Measurements from ENCODE around the gene EPS8L2.

The EPS8L2 gene

GRCh38 chr11:678297-678696, 27.7 kb upstream of the EPS8L2 start:
- DNase-seq (ENCODE audit: extremely low read depth, low read depth), result no peak
- no peak overlapping the region for H3K4me3 ChIP-seq (replicated peaks; ENCODE audit: low read depth, low read length)
- no peak for TF ChIP-seq CTCF (IDR thresholded peaks at IDR 0.05; ENCODE audit: low read depth, low read length, missing control alignments)

- TF ChIP-seq CTCF (IDR thresholded peaks at IDR 0.05; ENCODE audit: low read depth, low read length, missing control alignments), result no peak
- no peak overlapping the region for H3K4me3 ChIP-seq (replicated peaks; ENCODE audit: low read depth, low read length)
- DNase-seq (ENCODE audit: extremely low read depth, low read depth), result no peak
These were observed 26.5 kb upstream of the EPS8L2 start for GRCh38 chr11:679271-680207.

- no peak overlapping the region for H3K4me3 ChIP-seq (replicated peaks; ENCODE audit: low read depth, low read length)
- no peak for DNase-seq (ENCODE audit: extremely low read depth, low read depth)
- TF ChIP-seq CTCF (IDR thresholded peaks at IDR 0.05; ENCODE audit: low read depth, low read length, missing control alignments), result no peak
These were observed 25.6 kb upstream of the EPS8L2 start for GRCh38 chr11:680476-680875.

GRCh38 chr11:680970-681369, 25.1 kb upstream of the EPS8L2 start:
- no peak for TF ChIP-seq CTCF (IDR thresholded peaks at IDR 0.05; ENCODE audit: low read depth, low read length, missing control alignments)
- no peak for DNase-seq (ENCODE audit: extremely low read depth, low read depth)
- H3K4me3 ChIP-seq (replicated peaks; ENCODE audit: low read depth, low read length), result no peak overlapping the region

GRCh38 chr11:686451-687243, 19.4 kb upstream of the EPS8L2 start:
- H3K4me3 ChIP-seq (replicated peaks; ENCODE audit: low read depth, low read length), result no peak overlapping the region
- DNase-seq (ENCODE audit: extremely low read depth, low read depth), result no peak
- TF ChIP-seq CTCF (IDR thresholded peaks at IDR 0.05; ENCODE audit: low read depth, low read length, missing control alignments), result no peak

- DNase-seq (ENCODE audit: extremely low read depth, low read depth), result no peak
- no peak overlapping the region for H3K4me3 ChIP-seq (replicated peaks; ENCODE audit: low read depth, low read length)
- TF ChIP-seq CTCF (IDR thresholded peaks at IDR 0.05; ENCODE audit: low read depth, low read length, missing control alignments), result no peak
These were observed 18.3 kb upstream of the EPS8L2 start for GRCh38 chr11:687751-688150.

Data from HFF-Myc (cell line).